Panc1 (cell line): ENCODE results near the gene PPP2R1A. TPM values are rescaled to one million over a fixed set of nuclear protein-coding genes. Genes with fewer than 3 reads are reported as not detected.
"Not testable (repeated sequence)": the region's sequence is repeated elsewhere in the genome, so short reads cannot be mapped to it uniquely, and the experiment has no call there.

Experiments used
- ATAC-seq: fragments of 200-7000 bp; cut with Tn5 transposase; 2 replicates; pipeline ENCODE4 v1.9.1; 2020; ENCODE audit warnings: mild to moderate bottlenecking, moderate library complexity
- BruUV-seq: library from RNA; stranded (reverse); fragments of 400-500 nt; replicated peaks from 2 replicates; lab custom pipeline; 2021; lab: Mats Ljungman, UMichigan
- CTCF ChIA-PET: fragments of 300-600 bp; sonication (Branson Sonifier 250); formaldehyde crosslinking; loops from one replicate; lab custom pipeline; 2022; ENCODE audit warnings: antibody characterized with exemption; lab: Charles Lee
- POLR2A ChIA-PET: fragments of 300-600 bp; sonication (Branson Sonifier 250); formaldehyde crosslinking; loops from one replicate; lab custom pipeline; 2022; ENCODE audit warnings: antibody characterized with exemption; lab: Charles Lee
- DNase-seq: peaks from one replicate; pipeline ENCODE4 v3.0.0-alpha.2; 2010; ENCODE audit warnings: low read depth, low spot score
- H3K27ac ChIP-seq: 2 replicates; pipeline ENCODE4 v1.5.1; 2011; ENCODE audit warnings: mild to moderate bottlenecking, low read length, inconsistent platforms
- H3K27me3 ChIP-seq: fragments of 200-500 bp; sonication (Bioruptor generic); 2 replicates; pipeline ENCODE4 v1.6.0; 2014; ENCODE audit warnings: low read length, inconsistent platforms; ENCODE audit not compliant: control insufficient read depth, insufficient read depth
- H3K36me3 ChIP-seq: fragments of 200-500 bp; sonication (Bioruptor generic); 2 replicates; pipeline ENCODE4 v1.5.1; 2014; ENCODE audit warnings: inconsistent platforms, mild to moderate bottlenecking, low read length, moderate library complexity; ENCODE audit not compliant: control insufficient read depth, insufficient read depth
- H3K4me1 ChIP-seq: 2 replicates; pipeline ENCODE4 v1.5.1; 2011; ENCODE audit warnings: inconsistent platforms, mild to moderate bottlenecking, low read length, moderate library complexity; ENCODE audit not compliant: control insufficient read depth, insufficient read depth
- H3K4me3 ChIP-seq, 2 experiments: 2 replicates each; pipeline ENCODE4 v1.5.1; 2011 to 2012; ENCODE audit warnings: low read depth in 2 of 2, low read length in 2 of 2, mild to moderate bottlenecking in 2 of 2, inconsistent platforms in 1 of 2, moderate library complexity in 1 of 2
- H3K9me3 ChIP-seq: fragments of 200-500 bp; sonication (Bioruptor generic); 2 replicates; pipeline ENCODE4 v1.5.1; 2014; ENCODE audit warnings: low read depth, mild to moderate bottlenecking, inconsistent platforms, low read length, moderate library complexity; ENCODE audit not compliant: control insufficient read depth, insufficient read depth
- POLR2AphosphoS5 ChIP-seq: IDR thresholded peaks from 2 replicates; pipeline ENCODE4 v1.6.1; 2012; ENCODE audit warnings: mild to moderate bottlenecking, low read depth, low read length, moderate library complexity
- SIN3A ChIP-seq: IDR thresholded peaks from 2 replicates; pipeline ENCODE4 v1.6.1; 2012; ENCODE audit warnings: low read depth, mild to moderate bottlenecking, low read length, moderate library complexity, borderline replicate concordance; ENCODE audit not compliant: insufficient read depth
- TCF7L2 ChIP-seq: IDR thresholded peaks from 2 replicates; pipeline ENCODE4 v1.6.1; 2011; ENCODE audit warnings: mild to moderate bottlenecking, low read depth, low read length, inconsistent platforms
- in situ Hi-C: cut with HindIII; loops from 2 replicates; pipeline ENCODE4 v1.10.0; 2016; ENCODE audit warnings: low sequenced_read_pairs, low pct_unique_long_range_greater_than_20kb
- intact Hi-C: fragments of 100-400 bp; cut with micrococcal nuclease; formaldehyde crosslinking; loops from one replicate; pipeline ENCODE4 v1.10.0; 2022; ENCODE audit not compliant: unreplicated experiment
- total RNA-seq: library from RNA; stranded (reverse); gene quantifications from one replicate; pipeline ENCODE4 v1.2.1, GENCODE V29; 2021; ENCODE audit not compliant: unreplicated experiment
- TF ChIP-seq, protein P1 (sequence below): fragments of 450-650 bp; IDR thresholded peaks from 2 replicates; pipeline ENCODE4 v1.5.1; 2017; ENCODE audit warnings: mild to moderate bottlenecking
- TF ChIP-seq, protein P2 (sequence below), 2 experiments: IDR thresholded peaks; 2 replicates each; pipeline ENCODE4 v1.6.1; 2011 to 2012; ENCODE audit warnings: low read depth in 2 of 2, control low read depth in 1 of 2, low read length in 1 of 2, mild to moderate bottlenecking in 1 of 2, moderate library complexity in 1 of 2; ENCODE audit not compliant: insufficient read depth in 1 of 2

The PPP2R1A gene
- total RNA-seq, 1 experiment from 2014 or later: 146 TPM

DNA sequence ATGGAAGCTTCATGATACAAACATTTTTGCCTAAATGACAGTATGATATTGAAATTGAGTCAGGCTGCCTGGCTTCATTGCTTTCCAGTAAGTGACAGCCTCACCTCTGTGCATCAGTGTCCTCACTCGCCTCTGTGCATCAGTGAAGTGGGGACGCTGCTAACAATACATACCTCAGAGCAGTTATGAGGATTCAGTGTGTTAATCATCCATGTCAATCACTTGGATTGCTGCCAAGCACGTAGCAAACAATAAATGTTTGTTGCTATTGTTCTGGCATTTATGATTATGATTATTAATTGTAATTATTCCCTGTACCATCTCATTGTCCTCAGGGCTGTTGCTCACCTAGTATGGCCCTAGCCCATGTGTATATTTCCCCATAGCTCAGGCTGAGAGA is 8.8 kb downstream of the PPP2R1A start:
- no TSS peak for BruUV-seq
- Histone ChIP-seq H3K4me3 (no peak overlapping the region), H3K27ac (no peak overlapping the region), H3K27me3 (no peaks in the 10 kb centered on the region), H3K4me1 (no peaks in the 10 kb centered on the region), H3K36me3 (peaks cover 6% of the 10 kb centered on the region), H3K9me3 (no peaks in the 10 kb centered on the region)
- POLR2A ChIA-PET: no interaction called here
- CTCF ChIA-PET: no interaction called here
- TF ChIP-seq POLR2AphosphoS5 (no peak), SIN3A (no peak), TCF7L2 (no peak)
- TF ChIP-seq, protein P1, sequence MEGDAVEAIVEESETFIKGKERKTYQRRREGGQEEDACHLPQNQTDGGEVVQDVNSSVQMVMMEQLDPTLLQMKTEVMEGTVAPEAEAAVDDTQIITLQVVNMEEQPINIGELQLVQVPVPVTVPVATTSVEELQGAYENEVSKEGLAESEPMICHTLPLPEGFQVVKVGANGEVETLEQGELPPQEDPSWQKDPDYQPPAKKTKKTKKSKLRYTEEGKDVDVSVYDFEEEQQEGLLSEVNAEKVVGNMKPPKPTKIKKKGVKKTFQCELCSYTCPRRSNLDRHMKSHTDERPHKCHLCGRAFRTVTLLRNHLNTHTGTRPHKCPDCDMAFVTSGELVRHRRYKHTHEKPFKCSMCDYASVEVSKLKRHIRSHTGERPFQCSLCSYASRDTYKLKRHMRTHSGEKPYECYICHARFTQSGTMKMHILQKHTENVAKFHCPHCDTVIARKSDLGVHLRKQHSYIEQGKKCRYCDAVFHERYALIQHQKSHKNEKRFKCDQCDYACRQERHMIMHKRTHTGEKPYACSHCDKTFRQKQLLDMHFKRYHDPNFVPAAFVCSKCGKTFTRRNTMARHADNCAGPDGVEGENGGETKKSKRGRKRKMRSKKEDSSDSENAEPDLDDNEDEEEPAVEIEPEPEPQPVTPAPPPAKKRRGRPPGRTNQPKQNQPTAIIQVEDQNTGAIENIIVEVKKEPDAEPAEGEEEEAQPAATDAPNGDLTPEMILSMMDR: no peak
- TF ChIP-seq, protein P2, sequence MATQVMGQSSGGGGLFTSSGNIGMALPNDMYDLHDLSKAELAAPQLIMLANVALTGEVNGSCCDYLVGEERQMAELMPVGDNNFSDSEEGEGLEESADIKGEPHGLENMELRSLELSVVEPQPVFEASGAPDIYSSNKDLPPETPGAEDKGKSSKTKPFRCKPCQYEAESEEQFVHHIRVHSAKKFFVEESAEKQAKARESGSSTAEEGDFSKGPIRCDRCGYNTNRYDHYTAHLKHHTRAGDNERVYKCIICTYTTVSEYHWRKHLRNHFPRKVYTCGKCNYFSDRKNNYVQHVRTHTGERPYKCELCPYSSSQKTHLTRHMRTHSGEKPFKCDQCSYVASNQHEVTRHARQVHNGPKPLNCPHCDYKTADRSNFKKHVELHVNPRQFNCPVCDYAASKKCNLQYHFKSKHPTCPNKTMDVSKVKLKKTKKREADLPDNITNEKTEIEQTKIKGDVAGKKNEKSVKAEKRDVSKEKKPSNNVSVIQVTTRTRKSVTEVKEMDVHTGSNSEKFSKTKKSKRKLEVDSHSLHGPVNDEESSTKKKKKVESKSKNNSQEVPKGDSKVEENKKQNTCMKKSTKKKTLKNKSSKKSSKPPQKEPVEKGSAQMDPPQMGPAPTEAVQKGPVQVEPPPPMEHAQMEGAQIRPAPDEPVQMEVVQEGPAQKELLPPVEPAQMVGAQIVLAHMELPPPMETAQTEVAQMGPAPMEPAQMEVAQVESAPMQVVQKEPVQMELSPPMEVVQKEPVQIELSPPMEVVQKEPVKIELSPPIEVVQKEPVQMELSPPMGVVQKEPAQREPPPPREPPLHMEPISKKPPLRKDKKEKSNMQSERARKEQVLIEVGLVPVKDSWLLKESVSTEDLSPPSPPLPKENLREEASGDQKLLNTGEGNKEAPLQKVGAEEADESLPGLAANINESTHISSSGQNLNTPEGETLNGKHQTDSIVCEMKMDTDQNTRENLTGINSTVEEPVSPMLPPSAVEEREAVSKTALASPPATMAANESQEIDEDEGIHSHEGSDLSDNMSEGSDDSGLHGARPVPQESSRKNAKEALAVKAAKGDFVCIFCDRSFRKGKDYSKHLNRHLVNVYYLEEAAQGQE (IDR thresholded peaks at IDR 0.05; ENCODE audit: insufficient read depth in 1 of 2, low read depth in 2 of 2, low read length in 1 of 2): no peak
- ATAC-seq (no peak), DNase-seq (no peak)
- intact Hi-C loops: no loop called here
- in situ Hi-C loops: no loop called here

DNA sequence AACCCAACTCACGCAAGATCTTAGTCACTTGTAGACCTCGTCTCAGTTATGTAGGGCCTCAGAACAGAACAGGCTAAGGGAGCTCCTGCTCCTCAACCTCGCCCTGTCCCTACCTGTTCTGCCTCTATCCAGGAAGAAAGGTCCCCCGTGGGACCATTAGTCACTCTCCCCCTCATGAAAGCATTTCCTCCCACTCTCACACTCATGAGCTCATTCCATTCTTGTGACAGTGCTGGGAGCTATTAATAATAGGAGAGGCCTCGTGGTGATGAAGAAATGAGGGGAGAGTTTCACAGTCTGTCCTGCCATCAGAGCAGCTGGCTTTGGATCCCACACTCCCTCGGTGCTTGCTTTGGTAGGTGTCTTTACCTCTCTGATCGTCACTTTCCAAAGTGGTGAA is 10.2 kb downstream of the PPP2R1A start:
- POLR2A ChIA-PET: no interaction called here
- no peaks in the 10 kb centered on the region for H3K4me1 ChIP-seq
- H3K4me3 ChIP-seq: no peak overlapping the region
- peaks cover 6% of the 10 kb centered on the region for H3K36me3 ChIP-seq
- ATAC-seq (no peak), DNase-seq (no peak)
- intact Hi-C loops (no loop called here), in situ Hi-C loops (no loop called here)
- no peaks in the 10 kb centered on the region for H3K9me3 ChIP-seq
- CTCF ChIA-PET: no interaction called here
- H3K27me3 ChIP-seq: no peaks in the 10 kb centered on the region
- no TSS peak for BruUV-seq
- no peak for TF ChIP-seq SIN3A
- TF ChIP-seq, protein P1: no peak
- TF ChIP-seq POLR2AphosphoS5: no peak
- TF ChIP-seq TCF7L2: no peak
- TF ChIP-seq, protein P2 (IDR thresholded peaks at IDR 0.05; ENCODE audit: insufficient read depth in 1 of 2, low read depth in 2 of 2, low read length in 1 of 2): no peak
- H3K27ac ChIP-seq: no peak overlapping the region

DNA sequence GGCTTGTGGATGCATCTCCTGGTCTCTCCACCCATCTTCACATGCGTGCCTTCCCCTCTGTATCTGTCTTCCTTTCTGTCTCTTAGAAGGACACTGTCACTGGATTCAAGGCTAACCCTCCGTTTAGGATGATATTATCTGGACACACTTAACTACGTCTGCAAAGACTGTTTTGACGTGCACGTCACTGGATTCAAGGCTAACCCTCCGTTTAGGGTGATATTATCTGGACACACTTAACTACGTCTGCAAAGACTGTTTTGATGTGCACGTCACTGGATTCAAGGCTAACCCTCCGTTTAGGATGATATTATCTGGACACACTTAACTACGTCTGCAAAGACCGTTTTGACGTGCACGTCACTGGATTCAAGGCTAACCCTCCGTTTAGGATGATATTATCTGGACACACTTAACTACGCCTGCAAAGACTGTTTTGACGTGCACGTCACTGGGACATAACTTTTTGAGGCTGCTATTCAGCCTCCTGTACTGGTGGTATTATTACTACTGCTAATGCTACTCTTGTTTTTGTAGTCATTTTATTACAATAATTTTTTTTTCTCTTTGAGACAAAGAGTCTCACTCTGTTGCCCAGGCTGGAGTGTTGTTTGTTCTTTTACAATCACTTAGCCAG is 11.0 kb downstream of the PPP2R1A start:
- H3K27ac ChIP-seq, ATAC-seq, intact Hi-C loops, H3K9me3 ChIP-seq, in situ Hi-C loops, H3K27me3 ChIP-seq, POLR2A ChIA-PET, H3K4me1 ChIP-seq, BruUV-seq, H3K4me3 ChIP-seq, DNase-seq, CTCF ChIA-PET: not testable (repeated sequence)
- H3K36me3 ChIP-seq: peaks cover 11% of the 10 kb centered on the region
